ENCODE results near the gene TBC1D22A.

GRCh38 chr22:46846832-46847355, 84.4 kb downstream of the TBC1D22A start:
- TF ChIP-seq CTCF (IDR thresholded peaks at IDR 0.05) = no peak
- TF ChIP-seq ZBTB33 (IDR thresholded peaks at IDR 0.05; ENCODE audit: borderline replicate concordance, low read depth) = no peak
- no peak for TF ChIP-seq USF2 (IDR thresholded peaks at IDR 0.05; ENCODE audit: borderline replicate concordance, low read depth, low read length)
- TF ChIP-seq, protein P1, sequence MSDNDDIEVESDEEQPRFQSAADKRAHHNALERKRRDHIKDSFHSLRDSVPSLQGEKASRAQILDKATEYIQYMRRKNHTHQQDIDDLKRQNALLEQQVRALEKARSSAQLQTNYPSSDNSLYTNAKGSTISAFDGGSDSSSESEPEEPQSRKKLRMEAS (IDR thresholded peaks at IDR 0.05; ENCODE audit: low read depth) = no peak
- no peak for TF ChIP-seq YY1 (IDR thresholded peaks at IDR 0.05; ENCODE audit: low read depth)
- no peak for TF ChIP-seq POLR2AphosphoS5 (IDR thresholded peaks at IDR 0.05; ENCODE audit: low read depth, low read length)
- no peak for TF ChIP-seq NFIC (IDR thresholded peaks at IDR 0.05; ENCODE audit: borderline replicate concordance)
- TF ChIP-seq EP300 (IDR thresholded peaks at IDR 0.05; ENCODE audit: borderline replicate concordance in 1 of 2, low read depth in 1 of 2, low read length in 1 of 2) = no peak
- TF ChIP-seq MEF2A (IDR thresholded peaks at IDR 0.05; ENCODE audit: borderline replicate concordance, low read depth) = no peak
- no peak for TF ChIP-seq TEAD4 (IDR thresholded peaks at IDR 0.05; ENCODE audit: borderline replicate concordance, insufficient read depth)
- TF ChIP-seq GABPA (IDR thresholded peaks at IDR 0.05; ENCODE audit: low read depth) = no peak
